HL-60/S4 treated with retinoic acid at 250 ng/mL for 4 days and 3 days (cell line): Measurements from ENCODE around the gene DTD2.
"Not testable (repeated sequence)": the region's sequence is repeated elsewhere in the genome, so short reads cannot be mapped to it uniquely, and the experiment has no call there.

Experiments used
- in situ Hi-C: fragments of 300-500 bp; cut with MboI; formaldehyde crosslinking; loops from 2 replicates; pipeline ENCODE4 v1.7.0; 2022; ENCODE audit warnings: low sequenced_read_pairs

DTD2 gene

GRCh38 chr14:31456841-31457664 lies at the start of gene DTD2:
Gene DTD2 (minus strand): TSS chr14:31457506. CDS start chr14:31457393, 113 bp downstream.
- in situ Hi-C loops = no loop called here

DNA sequence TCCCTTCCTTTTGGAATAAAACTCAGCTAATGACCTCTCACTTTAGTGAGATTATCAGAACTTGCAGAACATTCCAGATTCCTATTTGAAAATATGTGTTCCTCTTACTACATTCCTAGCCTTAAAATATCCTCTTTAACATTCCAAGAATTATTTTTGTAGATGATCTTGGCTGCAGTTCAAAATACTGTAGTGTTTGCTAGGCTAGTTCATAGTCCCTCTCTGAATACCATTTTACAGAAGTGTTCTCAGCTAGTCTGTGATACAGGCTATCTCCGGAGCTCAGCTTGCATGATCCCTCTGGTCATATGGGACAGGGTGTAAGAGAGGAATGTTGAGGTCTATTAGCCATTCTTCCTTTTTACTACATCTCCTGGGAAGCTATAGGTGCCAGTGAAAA lies 48.1 kb upstream of the DTD2 start:
- in situ Hi-C loops = loop anchor here (25.0 kb wide), 1 partner anchor 732 kb away; no protein-coding TSS in a partner anchor

GRCh38 chr14:31501870-31502269 lies 44.6 kb upstream of the DTD2 start:
- in situ Hi-C loops = loop anchor here (25.0 kb wide), 1 partner anchor 735 kb away; no protein-coding TSS in a partner anchor

GRCh38 chr14:31492759-31493498 lies 35.6 kb upstream of the DTD2 start:
- in situ Hi-C loops = no loop called here

GRCh38 chr14:31489691-31490090 lies 32.4 kb upstream of the DTD2 start:
- in situ Hi-C loops = no loop called here

GRCh38 chr14:31487886-31488285 lies 30.6 kb upstream of the DTD2 start, which contains the start of gene GPR33:
Gene GPR33 (minus strand): TSS chr14:31488039. CDS start chr14:31483965, 4,074 bp downstream.
- in situ Hi-C loops = no loop called here

- in situ Hi-C loops = no loop called here
Measured at GRCh38 chr14:31486764-31487163, 29.5 kb upstream of the DTD2 start.

- in situ Hi-C loops = no loop called here
Measured at GRCh38 chr14:31484754-31485153, 27.4 kb upstream of the DTD2 start.

- in situ Hi-C loops = no loop called here
Measured at GRCh38 chr14:31480156-31480555, 22.9 kb upstream of the DTD2 start.

GRCh38 chr14:31479027-31479426 lies 21.7 kb upstream of the DTD2 start:
- in situ Hi-C loops = no loop called here

- in situ Hi-C loops = no loop called here
Measured at GRCh38 chr14:31477248-31477647, 19.9 kb upstream of the DTD2 start.

GRCh38 chr14:31476131-31476866 lies 19.0 kb upstream of the DTD2 start:
- in situ Hi-C loops = no loop called here

GRCh38 chr14:31466554-31466953 lies 9.2 kb upstream of the DTD2 start:
- in situ Hi-C loops = no loop called here

GRCh38 chr14:31465111-31465510 lies 7.8 kb upstream of the DTD2 start:
- in situ Hi-C loops = no loop called here

DNA sequence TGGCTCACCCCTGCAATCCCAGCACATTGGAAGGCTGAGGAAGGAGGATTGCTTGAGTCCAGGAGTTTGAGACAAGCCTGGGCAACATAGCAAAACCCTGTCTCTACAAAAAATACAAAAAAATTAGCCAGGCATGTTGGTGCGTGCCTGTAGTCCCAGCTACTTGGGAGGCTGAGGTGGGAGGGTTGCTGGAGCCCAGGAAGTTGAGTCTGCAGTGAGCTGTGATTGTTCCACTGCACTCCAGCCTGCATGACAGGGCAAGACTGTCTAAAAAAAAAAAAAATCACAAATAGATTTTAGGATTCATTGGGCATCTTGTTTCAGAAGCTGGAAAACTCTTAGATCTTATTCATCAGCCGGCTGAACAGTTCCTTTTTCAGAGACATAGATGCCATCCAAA lies 5.1 kb upstream of the DTD2 start:
- in situ Hi-C loops = not testable (repeated sequence)

DNA sequence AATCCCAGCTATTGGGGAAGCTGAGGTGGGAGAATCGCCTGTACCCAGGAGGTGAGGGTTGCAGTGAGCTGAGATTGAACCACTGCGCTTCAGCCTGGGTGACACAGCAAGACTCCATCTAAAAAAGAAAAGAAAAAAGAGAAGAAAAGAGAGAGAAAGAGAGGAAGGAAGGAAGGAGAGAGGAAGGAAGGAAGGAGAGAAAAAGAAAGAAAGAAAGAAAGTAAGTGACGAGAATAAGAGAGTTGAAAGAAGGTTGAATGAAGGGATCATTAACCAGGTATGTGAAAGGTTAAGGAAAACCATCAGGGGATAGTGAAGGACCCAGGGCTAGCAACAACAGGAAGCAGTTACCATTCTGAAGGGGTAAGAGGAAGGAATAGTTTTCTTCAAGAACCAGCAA lies 4.2 kb upstream of the DTD2 start:
- in situ Hi-C loops = no loop called here

GRCh38 chr14:31457665-31458659 lies 656 bp upstream of the DTD2 start:
- in situ Hi-C loops = no loop called here

DNA sequence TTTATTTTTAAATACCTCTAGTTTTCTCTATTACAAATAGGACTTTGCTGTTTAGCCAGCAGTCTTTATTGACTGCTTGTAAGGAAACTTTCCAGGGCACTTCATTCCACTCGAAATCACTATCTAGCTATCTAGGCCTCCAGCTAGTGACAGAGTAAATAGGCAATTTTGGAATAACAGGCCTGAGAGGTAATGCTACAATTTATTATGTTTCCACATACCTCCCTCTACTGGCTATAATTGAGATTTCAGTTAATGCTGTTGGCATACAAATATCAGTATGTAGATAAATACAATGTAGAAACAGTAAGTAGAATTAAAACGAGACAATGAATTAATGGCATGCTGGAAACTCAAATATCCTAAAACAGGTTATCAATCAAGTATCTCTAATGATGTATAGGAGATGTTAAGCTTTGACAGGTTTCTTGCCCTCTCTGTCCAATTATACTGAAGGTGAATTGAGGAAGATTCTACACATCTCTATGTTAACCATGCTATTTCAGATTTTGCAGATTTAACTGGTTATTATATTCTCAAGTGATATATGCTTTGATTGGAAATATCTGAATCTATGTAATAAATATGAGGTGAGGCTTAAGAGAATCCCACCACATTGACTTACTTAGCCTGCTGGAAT lies 7.2 kb downstream of the DTD2 start:
- in situ Hi-C loops = no loop called here

DNA sequence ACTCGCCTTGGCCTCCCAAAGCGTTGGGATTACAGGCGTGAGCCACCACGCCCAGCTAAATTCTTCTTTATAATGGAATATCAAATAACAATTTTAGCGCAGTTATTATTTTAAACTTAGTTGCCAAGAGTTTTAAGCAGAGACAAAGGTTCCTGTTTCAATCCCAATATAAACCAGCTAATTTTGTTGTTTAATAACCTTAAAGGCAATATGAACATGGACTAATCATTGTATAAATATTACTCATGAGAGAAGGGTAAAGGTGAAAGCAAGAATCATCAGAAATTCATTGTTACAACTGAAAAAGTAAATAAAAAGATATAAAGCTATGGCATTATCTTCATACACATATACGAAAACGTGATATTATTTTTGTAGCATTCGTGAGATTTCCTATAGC lies 8.2 kb downstream of the DTD2 start:
- in situ Hi-C loops = no loop called here

GRCh38 chr14:31445703-31446102 lies 11.6 kb downstream of the DTD2 start:
- in situ Hi-C loops = no loop called here
